RWPE1 (cell line): ENCODE data around the gene LRFN4.

ENCODE experiments used
- CTCF ChIA-PET: fragments of 350-600 bp; sonication (Branson Sonifier 250); formaldehyde crosslinking; extraction: SDS; loops from one replicate; lab custom pipeline; 2021; lab: Yijun Ruan, JAX
- POLR2A ChIA-PET: fragments of 400-600 bp; formaldehyde crosslinking; extraction: SDS; loops from one replicate; lab custom pipeline; 2020; ENCODE audit warnings: antibody characterized with exemption; ENCODE audit not compliant: low non-redundant PET; lab: Yijun Ruan, JAX
- DNase-seq: peaks from one replicate; pipeline ENCODE4 v3.0.0; 2012; ENCODE audit warnings: low spot score
- H3K27ac ChIP-seq: fragments of 450-650 bp; 2 replicates; pipeline ENCODE4 v1.5.1; 2017
- TF ChIP-seq, protein P1 (sequence below): fragments of 450-650 bp; conservative IDR thresholded peaks from 2 replicates; pipeline ENCODE4 v1.5.1; 2017; ENCODE audit warnings: low read depth, mild to moderate bottlenecking

The LRFN4 gene

DNA sequence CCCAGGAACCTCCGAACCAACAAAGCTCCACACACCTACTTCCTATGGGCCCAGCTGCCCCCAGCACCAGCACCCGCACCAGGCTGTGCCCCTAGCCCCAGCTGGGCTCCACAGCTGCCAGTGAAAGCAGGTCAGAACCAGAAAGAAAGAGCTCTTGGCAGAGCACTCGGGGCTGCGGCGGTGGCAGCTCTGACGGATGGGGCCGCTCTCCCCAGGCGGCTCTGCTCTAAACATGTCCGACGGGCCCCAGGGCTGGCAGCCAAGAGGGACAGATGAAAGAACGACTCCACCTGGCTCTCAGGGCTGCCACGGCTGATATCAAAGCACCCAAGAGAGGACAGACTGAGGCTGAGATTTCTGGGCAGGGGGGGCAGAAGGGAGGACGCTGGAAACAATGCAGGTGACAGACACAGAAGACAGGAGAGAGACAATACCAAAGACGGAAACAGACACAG, 25.7 kb downstream of the LRFN4 start:
- CTCF ChIA-PET = interaction anchor here (0.6 to 1.2 kb wide), 2 partner anchors 93 to 94 kb away, joined by 3 to 5 read pairs; no protein-coding TSS in a partner anchor
- POLR2A ChIA-PET = no interaction called here
- no peak for DNase-seq
- TF ChIP-seq, protein P1, sequence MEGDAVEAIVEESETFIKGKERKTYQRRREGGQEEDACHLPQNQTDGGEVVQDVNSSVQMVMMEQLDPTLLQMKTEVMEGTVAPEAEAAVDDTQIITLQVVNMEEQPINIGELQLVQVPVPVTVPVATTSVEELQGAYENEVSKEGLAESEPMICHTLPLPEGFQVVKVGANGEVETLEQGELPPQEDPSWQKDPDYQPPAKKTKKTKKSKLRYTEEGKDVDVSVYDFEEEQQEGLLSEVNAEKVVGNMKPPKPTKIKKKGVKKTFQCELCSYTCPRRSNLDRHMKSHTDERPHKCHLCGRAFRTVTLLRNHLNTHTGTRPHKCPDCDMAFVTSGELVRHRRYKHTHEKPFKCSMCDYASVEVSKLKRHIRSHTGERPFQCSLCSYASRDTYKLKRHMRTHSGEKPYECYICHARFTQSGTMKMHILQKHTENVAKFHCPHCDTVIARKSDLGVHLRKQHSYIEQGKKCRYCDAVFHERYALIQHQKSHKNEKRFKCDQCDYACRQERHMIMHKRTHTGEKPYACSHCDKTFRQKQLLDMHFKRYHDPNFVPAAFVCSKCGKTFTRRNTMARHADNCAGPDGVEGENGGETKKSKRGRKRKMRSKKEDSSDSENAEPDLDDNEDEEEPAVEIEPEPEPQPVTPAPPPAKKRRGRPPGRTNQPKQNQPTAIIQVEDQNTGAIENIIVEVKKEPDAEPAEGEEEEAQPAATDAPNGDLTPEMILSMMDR = no peak
- H3K27ac ChIP-seq = peak overlapping the region; percentile 87

DNA sequence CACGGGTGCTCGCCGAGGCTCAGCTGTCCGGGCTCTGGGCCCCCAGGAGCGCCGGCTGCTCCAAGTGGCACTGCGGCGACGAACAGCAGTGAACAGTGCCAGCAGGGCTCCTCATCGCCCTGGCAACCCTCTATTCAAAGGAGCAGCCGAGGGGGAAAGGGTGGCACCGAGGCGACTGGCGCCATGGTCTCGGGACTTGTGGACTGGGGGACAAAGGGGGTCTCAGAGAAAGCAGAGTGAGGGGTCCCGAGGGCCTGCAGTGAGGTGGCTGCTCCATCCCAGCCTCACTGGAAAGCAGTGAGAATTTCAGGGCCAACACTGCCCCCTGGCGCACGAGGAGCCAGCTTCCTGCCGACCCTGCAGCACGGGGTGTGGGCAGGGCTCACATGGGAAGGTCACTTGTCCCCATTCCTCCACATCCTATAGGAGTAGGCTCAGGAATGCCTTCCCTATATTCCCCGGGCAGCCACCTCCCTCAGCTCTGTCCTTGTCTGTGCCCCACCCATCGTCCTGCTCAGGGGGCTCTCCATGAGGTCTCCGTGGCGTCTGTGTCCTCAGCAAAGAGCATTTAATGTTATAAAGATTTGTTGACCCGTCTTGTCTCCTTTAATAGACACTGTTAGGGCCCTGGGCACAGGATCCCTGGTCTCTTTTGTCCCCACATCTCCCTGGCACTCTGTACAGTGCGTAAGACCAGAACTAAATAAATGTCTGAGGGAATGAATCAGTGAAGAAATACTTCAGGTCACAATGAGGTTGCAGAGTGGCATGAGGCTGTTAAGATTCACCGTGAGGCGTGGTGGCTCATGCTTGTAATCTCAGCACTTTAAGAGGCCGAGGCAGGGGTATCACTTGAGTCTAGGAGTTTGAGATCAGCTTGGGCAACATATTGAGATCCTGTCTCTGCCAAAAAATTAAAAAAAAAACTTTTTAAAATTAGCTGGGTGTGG, 26.4 kb downstream of the LRFN4 start:
- peak overlapping the region; percentile 87 for H3K27ac ChIP-seq
- DNase-seq = no peak
- CTCF ChIA-PET = interaction anchor here (0.6 to 1.2 kb wide), 2 partner anchors 92 to 93 kb away, joined by 3 to 5 read pairs; no protein-coding TSS in a partner anchor
- POLR2A ChIA-PET = no interaction called here
- TF ChIP-seq, protein P1 = peak; percentile 54

DNA sequence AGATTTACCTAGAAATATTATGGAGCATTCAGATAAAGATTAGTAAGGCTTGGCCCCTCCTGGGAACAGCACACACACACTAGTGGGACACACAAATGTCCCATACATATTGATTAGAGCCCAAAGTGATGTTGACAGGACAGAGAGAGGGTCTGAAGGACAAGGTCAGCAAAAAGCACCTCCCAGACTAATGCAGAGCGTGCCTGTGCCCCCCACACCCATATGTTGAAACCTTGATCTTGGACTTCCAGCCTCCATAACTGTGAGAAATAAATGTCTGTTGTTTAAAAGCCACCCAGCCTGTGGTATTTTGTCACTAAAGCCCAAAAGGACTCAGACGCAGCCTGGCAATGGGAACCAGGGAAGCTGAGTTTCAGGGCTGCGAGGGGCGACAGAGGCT, 27.6 kb downstream of the LRFN4 start:
- POLR2A ChIA-PET = no interaction called here
- DNase-seq = no peak
- CTCF ChIA-PET = no interaction called here
- TF ChIP-seq, protein P1 = no peak
- H3K27ac ChIP-seq = peak overlapping the region; percentile 87; the same call in 1 of the 2 replicates

DNA sequence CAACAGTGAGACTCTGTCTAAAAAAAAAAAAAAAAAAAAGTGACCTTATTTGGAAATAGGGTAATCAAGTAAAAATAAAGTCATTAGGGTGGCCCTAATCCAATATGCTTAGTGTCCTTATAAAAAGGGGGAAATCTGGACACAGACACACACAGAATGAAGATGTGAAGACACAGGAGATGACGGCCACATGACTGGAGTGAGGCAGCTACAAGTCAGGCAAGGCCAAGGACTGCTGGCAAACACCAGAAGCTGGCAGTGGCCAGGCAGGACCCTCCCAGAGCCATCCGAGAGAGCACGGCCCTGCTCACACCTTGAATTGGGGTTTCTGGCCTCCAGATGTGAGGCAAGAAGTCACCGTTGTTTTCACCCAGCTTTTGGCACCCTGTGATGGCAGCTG, 28.6 kb downstream of the LRFN4 start:
- ChIA-PET CTCF (no interaction called here), POLR2A (no interaction called here)
- DNase-seq = no peak
- TF ChIP-seq, protein P1 = no peak
- H3K27ac ChIP-seq = peak overlapping the region; percentile 49

DNA sequence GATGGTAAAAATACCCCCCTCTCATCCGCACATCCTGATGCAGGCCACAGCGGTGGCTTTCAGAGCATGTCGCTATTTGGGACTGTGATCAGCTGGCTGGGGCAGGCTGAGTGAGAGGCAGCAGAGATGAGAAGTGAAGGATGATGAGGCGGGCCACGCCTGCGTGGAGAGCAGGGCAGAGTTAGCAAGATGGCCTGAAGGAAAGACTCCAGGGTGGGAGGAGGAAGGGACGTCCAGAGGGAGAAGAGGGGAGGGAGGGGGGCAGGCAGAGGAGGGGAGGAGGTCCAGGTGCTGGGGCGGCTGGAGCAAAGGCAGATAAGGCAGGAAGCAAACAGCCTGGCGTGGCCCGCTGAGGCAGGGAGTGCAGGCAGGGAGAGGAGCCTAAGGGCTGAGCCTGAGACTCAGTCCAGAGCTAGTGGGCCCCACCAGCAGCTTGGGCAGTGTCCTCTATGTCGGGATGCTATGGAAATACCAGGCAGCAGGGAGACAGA, 29.1 kb downstream of the LRFN4 start:
- DNase-seq = no peak
- CTCF ChIA-PET = interaction anchor here (0.7 kb wide), 1 partner anchor 496 kb away, joined by 3 read pairs; no protein-coding TSS in a partner anchor

More for the DNA sequence above, 29.1 kb downstream of the LRFN4 start:
- TF ChIP-seq, protein P1 = no peak
- POLR2A ChIA-PET = no interaction called here
- H3K27ac ChIP-seq = peak overlapping the region; percentile 49
